ENCODE data around the gene DNAAF8.

GRCh38 chr16:4700997-4701743, 33.2 kb upstream of the DNAAF8 start:
- TF ChIP-seq CTCF (IDR thresholded peaks at IDR 0.05; ENCODE audit: extremely low read depth in 1 of 2, insufficient read depth in 1 of 2, low read depth in 1 of 2, low read length in 2 of 2) (no peak), EZH2 (IDR thresholded peaks at IDR 0.05; ENCODE audit: borderline replicate concordance, low read depth, low read length, severe bottlenecking) (no peak), POLR2A (IDR thresholded peaks at IDR 0.05; ENCODE audit: low read depth, low read length) (no peak), POLR2AphosphoS5 (IDR thresholded peaks at IDR 0.05; ENCODE audit: insufficient read depth, low read depth, low read length) (no peak)

All from endothelial cell of umbilical vein (primary cell).